Lower leg skin (tissue), 4 donors: ENCODE data around the gene SLC39A8. TPM values are rescaled to one million over a fixed set of nuclear protein-coding genes. Genes with fewer than 3 reads are reported as not detected.
A peak's percentile ranks its signal among the peaks of the same experiment; 100 is the strongest.

Experiments
- DNase-seq, 2 donors: peaks; one replicate each; pipeline ENCODE4 v3.0.0-alpha.2; 2019; ENCODE audit warnings: low spot score in 2 of 2
- H3K4me3 ChIP-seq: fragments of 200-600 bp; sonication (generic); 2 replicates; pipeline ENCODE4 v1.5.1; 2017; ENCODE audit warnings: mild to moderate bottlenecking, low read depth; ENCODE audit not compliant: poor library complexity, severe bottlenecking
- CTCF ChIP-seq, 3 donors: fragments of 450-650 bp; IDR thresholded peaks; one replicate each; pipeline ENCODE4 v1.5.1; 2016; ENCODE audit warnings: antibody characterized with exemption in 3 of 3, mild to moderate bottlenecking in 3 of 3, moderate library complexity in 2 of 3
- POLR2A ChIP-seq, 2 donors: fragments of 450-650 bp; IDR thresholded peaks; one replicate each; pipeline ENCODE4 v1.6.1; 2016 to 2017; ENCODE audit warnings: antibody characterized with exemption in 2 of 2, mild to moderate bottlenecking in 1 of 2, moderate library complexity in 1 of 2
- WGBS, 2 donors: methylation state at CpG; one replicate each; pipeline ENCODE4 v1.1.5; 2018; 5-methylcytosine and 5-hydroxymethylcytosine counted together
- intact Hi-C: fragments of 100-400 bp; cut with DNase I; formaldehyde crosslinking; loops from one replicate; pipeline ENCODE4 v1.15.0; 2023; ENCODE audit warnings: low total_unique reads
- total RNA-seq, 4 donors: library from RNA; depleted of rRNA; stranded (reverse); fragments of >200 nt; gene quantifications; one replicate each; pipeline ENCODE4 v1.1.0, GENCODE V29; 2016

SLC39A8 gene
- 10 to 100 TPM; 11.0 to 34.0 (median 21.8) TPM for total RNA-seq

GRCh38 chr4:102344954-102345794 is at the start of gene SLC39A8:
Gene SLC39A8, minus strand, starts transcription at chr4:102345482. Its CDS starts 820 bp downstream, at chr4:102344662.
- intact Hi-C loops: no loop called here

GRCh38 chr4:102392033-102392744 is 46.9 kb upstream of the SLC39A8 start:
- 80 to 83% methylated on average over 4 of the region's 4 CpGs for WGBS, 2 donors
- TF ChIP-seq POLR2A (IDR thresholded peaks at IDR 0.05) (no peak), CTCF (IDR thresholded peaks at IDR 0.05) (no peak)
- H3K4me3 ChIP-seq: no peak overlapping the region
- intact Hi-C loops: no loop called here
- DNase-seq: no peak

More at GRCh38 chr4:102344954-102345794, at the start of gene SLC39A8:
- peak in 1 of 3 donors; percentile 76 for TF ChIP-seq CTCF (IDR thresholded peaks at IDR 0.05)
- TF ChIP-seq POLR2A (IDR thresholded peaks at IDR 0.05): no peak
- DNase-seq: peak; percentile 81 to 97
- WGBS, 2 donors: 0 to 1% methylated on average over 54 of the region's 54 CpGs
- peak within 1 kb of the TSS; percentile 51 for H3K4me3 ChIP-seq

GRCh38 chr4:102390438-102390837 is 45.2 kb upstream of the SLC39A8 start:
- 64 to 72% methylated on average over 2 of the region's 2 CpGs for WGBS, 2 donors
- intact Hi-C loops: no loop called here
- DNase-seq: no peak
- TF ChIP-seq POLR2A (IDR thresholded peaks at IDR 0.05) (no peak), CTCF (IDR thresholded peaks at IDR 0.05) (no peak)
- no peak overlapping the region for H3K4me3 ChIP-seq

- TF ChIP-seq POLR2A (IDR thresholded peaks at IDR 0.05) (no peak), CTCF (IDR thresholded peaks at IDR 0.05) (no peak)
- no peak overlapping the region for H3K4me3 ChIP-seq
- intact Hi-C loops: no loop called here
- DNase-seq: no peak
These were observed 43.3 kb upstream of the SLC39A8 start for GRCh38 chr4:102388611-102389010.

- H3K4me3 ChIP-seq: no peak overlapping the region
- 35 to 46% methylated on average over 2 of the region's 2 CpGs for WGBS, 2 donors
- DNase-seq: no peak
- TF ChIP-seq POLR2A (IDR thresholded peaks at IDR 0.05) (no peak), CTCF (IDR thresholded peaks at IDR 0.05) (no peak)
- intact Hi-C loops: no loop called here
These were observed 42.4 kb upstream of the SLC39A8 start for GRCh38 chr4:102387552-102388150.
